ENCODE measurements around the gene TMEM51.
A peak's percentile ranks its signal among the peaks of the same experiment; 100 is the strongest.

The TMEM51 gene

DNA sequence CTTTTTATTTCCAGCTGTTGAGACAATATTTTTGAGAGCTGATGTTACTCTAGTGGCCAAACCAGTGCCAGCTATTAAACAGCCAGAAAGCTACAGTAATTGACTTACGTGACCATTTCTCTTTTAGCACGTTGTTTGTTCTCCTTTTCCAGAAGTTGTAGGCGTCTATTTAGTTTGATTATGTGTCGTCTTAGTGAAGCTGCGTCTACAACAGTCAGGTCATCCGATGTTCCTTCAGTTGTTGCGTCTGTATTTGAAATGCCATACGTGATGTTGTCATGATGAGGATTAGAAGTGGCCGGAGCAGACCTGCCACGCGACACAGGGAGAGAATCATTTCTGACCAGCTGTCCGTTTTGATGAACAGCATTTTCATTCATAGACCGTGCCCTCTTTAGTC lies 38.2 kb downstream of the TMEM51 start:
- H3K9me3 ChIP-seq (ENCODE audit: insufficient read depth, low read depth, low read length) = no peaks in the 10 kb centered on the region
- no peaks in the 10 kb centered on the region for H3K27me3 ChIP-seq (ENCODE audit: insufficient read depth, low read length)
- peaks cover 22% of the 10 kb centered on the region; the same call in 1 of the 2 replicates for H3K4me1 ChIP-seq (ENCODE audit: insufficient read depth, low read length)
- no peak overlapping the region for H3K4me3 ChIP-seq (ENCODE audit: low read length)
- no peak overlapping the region for H3K9ac ChIP-seq (ENCODE audit: low read depth, low read length)
- no peak overlapping the region for H3K27ac ChIP-seq (ENCODE audit: low read length)
- no peaks in the 10 kb centered on the region for H3K36me3 ChIP-seq (ENCODE audit: insufficient read depth, low read depth, low read length)

DNA sequence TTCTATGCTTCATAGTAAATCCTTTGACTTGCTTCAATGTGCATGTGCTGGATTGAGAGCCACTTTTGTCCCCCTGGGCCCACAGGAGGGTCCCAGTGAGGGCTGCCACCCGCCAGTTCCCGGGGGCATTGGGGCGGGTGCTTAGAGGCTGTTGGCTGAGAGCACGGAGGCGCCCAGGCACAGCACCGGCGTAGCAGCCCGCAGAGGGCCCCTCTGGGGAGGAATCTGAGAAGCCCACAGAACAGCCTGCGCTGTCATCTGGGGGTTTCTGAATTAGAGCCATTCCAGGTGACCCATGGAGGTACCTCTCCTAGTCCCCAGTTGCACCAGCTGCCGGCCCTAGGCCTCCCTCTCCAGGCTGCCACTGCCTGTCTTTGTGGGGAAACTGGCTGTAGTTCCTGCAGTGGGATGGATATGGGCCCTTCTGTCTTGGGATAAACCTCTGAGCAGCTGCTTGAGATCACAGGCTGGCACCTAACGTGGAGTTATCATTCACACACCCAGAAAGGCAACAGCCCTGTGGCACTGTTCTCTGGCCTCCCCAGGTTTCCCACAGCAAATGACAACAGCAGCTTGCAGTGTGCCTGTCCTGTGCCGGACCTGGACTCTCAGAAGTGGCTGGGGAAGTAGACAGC lies 39.5 kb downstream of the TMEM51 start:
- Histone ChIP-seq H3K27me3 (ENCODE audit: insufficient read depth, low read length) (no peaks in the 10 kb centered on the region), H3K4me1 (ENCODE audit: insufficient read depth, low read length) (peaks cover 17% of the 10 kb centered on the region; the same call in 1 of the 2 replicates), H3K4me3 (ENCODE audit: low read length) (no peak overlapping the region), H3K9ac (ENCODE audit: low read depth, low read length) (no peak overlapping the region), H3K36me3 (ENCODE audit: insufficient read depth, low read depth, low read length) (no peaks in the 10 kb centered on the region), H3K9me3 (ENCODE audit: insufficient read depth, low read depth, low read length) (no peaks in the 10 kb centered on the region), H3K27ac (ENCODE audit: low read length) (no peak overlapping the region)

DNA sequence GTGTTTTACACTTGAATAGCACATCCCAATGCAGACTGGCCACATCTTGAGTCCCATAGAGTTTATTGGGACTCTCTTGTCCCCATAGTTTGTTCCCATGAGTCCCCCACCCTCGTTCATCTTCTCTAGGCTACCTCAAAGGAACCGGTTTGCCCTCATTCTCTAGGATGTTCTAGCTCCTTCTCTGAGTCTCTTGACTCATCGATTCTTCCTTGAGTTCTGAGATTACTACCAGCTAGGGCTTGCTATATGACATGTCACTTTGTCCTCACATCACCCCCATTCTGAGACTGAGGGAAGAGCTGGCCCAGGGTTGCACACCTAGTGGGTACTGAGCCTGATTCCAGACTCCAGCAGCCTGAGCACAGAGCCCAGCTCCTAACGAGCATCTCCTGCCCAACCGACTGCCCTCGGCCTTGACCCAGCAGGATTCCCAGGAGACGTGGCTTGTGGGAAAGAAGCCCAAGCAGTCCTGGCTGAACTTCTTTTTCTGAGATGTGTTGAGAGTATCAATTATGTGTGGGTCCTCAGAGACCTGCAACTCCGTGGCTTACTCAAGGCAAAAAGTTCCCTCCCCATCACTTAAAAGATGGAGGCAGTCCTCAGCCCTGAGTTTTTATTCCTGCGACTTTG lies 42.0 kb downstream of the TMEM51 start:
- H3K27me3 ChIP-seq (ENCODE audit: insufficient read depth, low read length) = no peaks in the 10 kb centered on the region
- no peaks in the 10 kb centered on the region for H3K36me3 ChIP-seq (ENCODE audit: insufficient read depth, low read depth, low read length)
- H3K9me3 ChIP-seq (ENCODE audit: insufficient read depth, low read depth, low read length) = no peaks in the 10 kb centered on the region
- H3K4me3 ChIP-seq (ENCODE audit: low read length) = no peak overlapping the region
- H3K9ac ChIP-seq (ENCODE audit: low read depth, low read length) = no peak overlapping the region
- H3K4me1 ChIP-seq (ENCODE audit: insufficient read depth, low read length) = peaks cover 13% of the 10 kb centered on the region; the same call in 1 of the 2 replicates
- no peak overlapping the region for H3K27ac ChIP-seq (ENCODE audit: low read length)

DNA sequence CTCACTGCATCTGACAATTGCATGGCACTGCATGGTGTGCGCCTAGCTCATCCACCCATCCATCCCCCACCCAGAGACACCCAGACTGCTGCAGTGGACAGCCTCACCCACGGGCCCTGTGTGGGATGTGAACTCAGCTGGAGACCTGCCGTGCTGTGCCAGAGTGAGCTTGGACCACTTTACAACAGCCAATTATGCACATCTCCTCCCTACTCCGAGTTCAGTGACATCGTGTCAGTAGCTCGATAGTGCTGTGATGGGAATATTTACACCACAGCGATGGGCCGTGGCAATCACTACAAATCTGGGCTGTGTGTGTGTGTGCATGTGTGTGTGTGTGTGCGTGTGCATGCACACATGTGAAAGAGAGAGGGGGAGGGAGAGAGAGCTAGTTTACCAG lies 42.5 kb downstream of the TMEM51 start:
- Histone ChIP-seq H3K9ac (ENCODE audit: low read depth, low read length) (no peak overlapping the region), H3K4me1 (ENCODE audit: insufficient read depth, low read length) (peaks cover 13% of the 10 kb centered on the region; the same call in 1 of the 2 replicates), H3K27me3 (ENCODE audit: insufficient read depth, low read length) (no peaks in the 10 kb centered on the region), H3K27ac (ENCODE audit: low read length) (peak overlapping the region; percentile 7), H3K9me3 (ENCODE audit: insufficient read depth, low read depth, low read length) (no peaks in the 10 kb centered on the region), H3K36me3 (ENCODE audit: insufficient read depth, low read depth, low read length) (no peaks in the 10 kb centered on the region), H3K4me3 (ENCODE audit: low read length) (no peak overlapping the region)

DNA sequence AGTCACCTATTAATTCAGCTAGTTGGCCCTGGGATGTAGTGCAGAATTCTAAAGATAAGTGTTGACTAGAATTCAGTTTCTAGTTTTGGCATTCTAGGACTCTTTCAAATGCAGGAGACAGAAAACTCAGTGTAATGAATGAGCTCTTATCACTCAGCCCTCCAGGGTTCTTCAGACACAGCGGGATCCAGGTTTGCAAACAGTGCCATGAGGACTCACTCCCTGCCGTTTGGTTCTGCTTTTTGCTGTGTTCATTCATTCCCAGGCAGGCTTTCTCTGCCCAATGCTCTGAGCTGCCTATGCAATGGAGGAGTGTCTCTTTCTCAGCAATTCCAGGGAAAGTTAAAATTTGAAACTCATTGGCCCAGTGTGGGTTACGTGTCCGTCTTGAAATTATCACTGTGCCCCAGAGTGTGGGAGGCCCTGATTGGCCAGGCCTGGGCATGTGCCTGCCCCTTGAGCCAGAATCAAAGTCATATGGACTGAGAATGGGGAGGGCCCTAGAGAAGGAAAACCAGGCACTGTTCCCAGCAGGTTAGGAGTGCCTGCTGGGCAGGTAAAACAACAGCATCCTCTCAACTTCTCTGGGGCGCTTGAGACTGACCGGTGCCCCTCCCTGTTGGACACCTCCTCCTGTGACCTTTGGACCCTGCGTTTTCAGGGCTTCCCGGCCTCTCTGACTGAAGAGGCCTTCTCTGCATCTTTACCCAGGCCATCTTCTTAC lies 43.4 kb downstream of the TMEM51 start:
- Histone ChIP-seq H3K4me3 (ENCODE audit: low read length) (peak overlapping the region; percentile 19; the same call in 1 of the 2 replicates), H3K36me3 (ENCODE audit: insufficient read depth, low read depth, low read length) (no peaks in the 10 kb centered on the region), H3K9me3 (ENCODE audit: insufficient read depth, low read depth, low read length) (no peaks in the 10 kb centered on the region), H3K27ac (ENCODE audit: low read length) (no peak overlapping the region), H3K9ac (ENCODE audit: low read depth, low read length) (peak overlapping the region; percentile 28; the same call in 1 of the 2 replicates), H3K27me3 (ENCODE audit: insufficient read depth, low read length) (no peaks in the 10 kb centered on the region), H3K4me1 (ENCODE audit: insufficient read depth, low read length) (peaks cover 13% of the 10 kb centered on the region; the same call in 1 of the 2 replicates)

DNA sequence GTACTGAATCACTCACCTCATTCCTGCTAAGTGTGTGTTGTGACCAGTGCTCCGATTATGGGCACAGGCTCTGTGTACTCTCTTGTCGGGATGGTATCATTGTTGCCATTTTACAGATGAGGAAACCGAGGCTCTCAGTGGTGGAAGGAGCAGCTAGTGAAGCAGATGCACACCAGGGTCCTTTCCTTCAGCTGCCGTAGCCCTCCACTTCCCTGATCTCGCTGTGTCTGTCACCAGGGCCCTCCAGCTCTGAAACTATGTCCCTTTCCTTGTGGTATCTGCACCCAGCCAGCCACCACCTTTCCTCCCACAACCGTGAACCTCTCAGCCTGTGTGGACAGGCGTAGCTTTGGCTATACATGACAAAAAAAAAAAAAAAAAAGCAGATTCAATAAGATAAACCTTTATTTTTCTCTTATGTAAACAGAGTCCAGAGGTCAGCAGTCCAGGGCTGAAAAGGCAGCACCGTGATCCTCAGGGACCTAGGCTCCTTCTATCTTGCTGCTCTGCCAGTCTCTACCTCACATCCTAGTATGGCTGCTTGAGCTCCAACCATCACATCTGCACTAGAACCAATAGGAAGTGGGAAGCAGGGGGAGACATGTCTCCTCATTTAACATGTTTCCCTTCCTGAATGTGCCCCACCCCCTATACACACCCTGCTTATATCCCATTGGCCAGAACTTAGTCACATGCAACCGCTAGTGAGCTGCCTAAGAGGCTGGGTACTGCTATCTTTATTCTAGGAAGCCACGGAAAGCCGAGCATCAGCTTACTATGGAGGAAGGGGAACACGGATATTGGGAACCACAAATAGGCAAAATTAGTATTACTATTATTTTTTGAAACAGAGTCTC lies 44.3 kb downstream of the TMEM51 start:
- no peaks in the 10 kb centered on the region for H3K27me3 ChIP-seq (ENCODE audit: insufficient read depth, low read length)

DNA sequence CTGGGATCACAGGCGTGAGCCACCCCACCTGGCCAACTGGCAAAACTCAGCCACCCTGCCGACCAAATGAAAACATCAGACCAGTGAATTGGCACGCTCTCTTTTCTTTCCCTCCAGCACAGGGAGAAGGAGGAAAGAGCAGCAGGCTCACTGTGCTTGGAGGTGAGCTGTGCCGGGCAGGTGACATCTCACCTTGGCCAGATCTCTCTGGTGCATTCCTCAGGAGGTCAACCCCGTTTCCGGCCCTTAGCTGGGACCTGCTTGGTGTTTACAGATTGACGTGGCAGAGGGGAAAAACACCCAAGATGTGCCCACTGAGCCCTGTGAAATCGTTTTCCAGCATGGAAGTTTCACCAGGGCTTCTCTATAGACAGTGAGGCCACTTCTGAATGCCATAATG lies 45.1 kb downstream of the TMEM51 start:
- H3K4me3 ChIP-seq (ENCODE audit: low read length) = no peak overlapping the region
- H3K36me3 ChIP-seq (ENCODE audit: insufficient read depth, low read depth, low read length) = no peaks in the 10 kb centered on the region
- H3K9me3 ChIP-seq (ENCODE audit: insufficient read depth, low read depth, low read length) = no peaks in the 10 kb centered on the region
- H3K4me1 ChIP-seq (ENCODE audit: insufficient read depth, low read length) = peaks cover 13% of the 10 kb centered on the region; the same call in 1 of the 2 replicates
- no peak overlapping the region for H3K9ac ChIP-seq (ENCODE audit: low read depth, low read length)
- no peaks in the 10 kb centered on the region for H3K27me3 ChIP-seq (ENCODE audit: insufficient read depth, low read length)
- H3K27ac ChIP-seq (ENCODE audit: low read length) = no peak overlapping the region

More for the DNA sequence above, 44.3 kb downstream of the TMEM51 start:
- Histone ChIP-seq H3K9me3 (ENCODE audit: insufficient read depth, low read depth, low read length) (no peaks in the 10 kb centered on the region), H3K4me1 (ENCODE audit: insufficient read depth, low read length) (peaks cover 13% of the 10 kb centered on the region; the same call in 1 of the 2 replicates), H3K4me3 (ENCODE audit: low read length) (no peak overlapping the region), H3K9ac (ENCODE audit: low read depth, low read length) (peak overlapping the region; percentile 21; the same call in 1 of the 2 replicates), H3K36me3 (ENCODE audit: insufficient read depth, low read depth, low read length) (no peaks in the 10 kb centered on the region), H3K27ac (ENCODE audit: low read length) (no peak overlapping the region)

DNA sequence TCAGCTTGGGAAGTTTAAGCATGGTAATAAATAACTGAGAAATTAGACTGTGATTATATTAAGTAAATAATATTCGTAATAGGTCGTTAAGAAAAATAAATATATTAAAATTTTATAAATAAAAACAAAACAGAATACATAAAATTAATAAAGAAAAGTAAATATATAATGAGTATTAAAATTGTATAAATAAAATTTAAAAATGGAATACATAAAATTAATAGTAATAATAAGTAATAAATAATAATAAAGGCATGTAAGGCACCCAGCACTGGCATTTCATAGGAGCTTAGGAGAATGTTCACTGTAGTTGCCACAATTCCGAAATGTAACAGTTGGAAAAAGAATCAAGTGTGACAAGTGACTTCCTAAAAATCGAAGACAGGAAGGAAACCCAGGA lies 47.7 kb downstream of the TMEM51 start:
- H3K36me3 ChIP-seq (ENCODE audit: insufficient read depth, low read depth, low read length) = no peaks in the 10 kb centered on the region
- peaks cover 22% of the 10 kb centered on the region; the same call in 1 of the 2 replicates for H3K4me1 ChIP-seq (ENCODE audit: insufficient read depth, low read length)
- H3K9me3 ChIP-seq (ENCODE audit: insufficient read depth, low read depth, low read length) = no peaks in the 10 kb centered on the region
- H3K27ac ChIP-seq (ENCODE audit: low read length) = no peak overlapping the region
- H3K4me3 ChIP-seq (ENCODE audit: low read length) = no peak overlapping the region
- H3K27me3 ChIP-seq (ENCODE audit: insufficient read depth, low read length) = no peaks in the 10 kb centered on the region
- no peak overlapping the region for H3K9ac ChIP-seq (ENCODE audit: low read depth, low read length)

DNA sequence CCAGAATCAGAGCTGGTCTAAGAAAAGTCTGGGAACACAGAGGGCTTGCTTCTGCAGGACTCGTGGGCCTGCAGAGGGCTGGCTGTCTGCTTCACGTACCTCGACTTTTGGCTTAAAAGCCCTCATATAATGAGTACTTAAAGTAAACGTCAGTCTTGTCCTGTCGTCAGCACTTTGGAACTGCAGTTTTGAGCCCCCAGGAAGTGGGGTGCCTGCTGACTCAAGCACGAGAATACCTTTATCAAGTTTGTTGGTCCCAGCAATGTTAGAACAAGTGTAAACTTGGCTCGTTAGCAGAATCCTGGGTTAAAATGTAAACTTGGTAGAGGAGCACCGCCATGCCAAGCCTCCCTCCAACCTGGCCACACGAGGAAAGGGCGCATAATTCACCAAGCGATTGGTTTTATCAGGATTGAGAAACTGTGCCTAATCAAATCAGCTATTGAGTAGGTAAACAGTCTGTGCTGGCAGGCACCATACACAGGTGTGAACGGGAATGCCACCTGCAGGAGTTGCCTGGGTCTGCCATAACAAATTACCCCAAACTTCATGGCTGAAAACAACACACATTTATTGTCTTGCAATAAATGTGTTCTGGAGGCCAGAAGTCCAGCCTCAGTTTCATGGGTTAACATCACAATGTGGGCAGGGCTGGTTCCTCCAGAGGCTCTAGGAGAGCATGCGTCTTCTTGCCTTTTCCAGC lies 48.5 kb downstream of the TMEM51 start:
- no peaks in the 10 kb centered on the region for H3K9me3 ChIP-seq (ENCODE audit: insufficient read depth, low read depth, low read length)
- H3K27ac ChIP-seq (ENCODE audit: low read length) = no peak overlapping the region
- peaks cover 23% of the 10 kb centered on the region; the same call in 1 of the 2 replicates for H3K4me1 ChIP-seq (ENCODE audit: insufficient read depth, low read length)
- H3K27me3 ChIP-seq (ENCODE audit: insufficient read depth, low read length) = no peaks in the 10 kb centered on the region
- H3K9ac ChIP-seq (ENCODE audit: low read depth, low read length) = no peak overlapping the region
- H3K4me3 ChIP-seq (ENCODE audit: low read length) = no peak overlapping the region
- H3K36me3 ChIP-seq (ENCODE audit: insufficient read depth, low read depth, low read length) = no peaks in the 10 kb centered on the region

DNA sequence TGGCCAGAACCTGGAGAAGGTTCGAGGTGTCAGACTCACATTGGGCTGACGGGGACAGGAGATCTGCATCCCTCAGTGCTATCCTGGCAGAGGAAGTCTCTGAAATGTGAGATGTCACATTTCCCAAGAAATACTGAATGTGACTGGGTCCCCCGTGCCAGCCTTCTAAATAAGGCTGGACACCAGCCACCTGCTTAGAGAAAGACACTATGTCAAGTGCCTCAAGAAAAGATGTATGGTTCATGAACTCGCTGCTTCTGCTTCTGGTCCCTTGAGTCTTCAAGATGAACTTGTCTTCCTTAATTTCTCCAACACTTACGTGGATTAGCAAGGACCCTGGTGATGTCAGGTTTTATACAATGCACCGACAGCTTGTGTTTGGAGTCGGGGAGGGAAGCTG lies 51.4 kb downstream of the TMEM51 start:
- Histone ChIP-seq H3K9ac (ENCODE audit: low read depth, low read length) (peak overlapping the region; percentile 67; the same call in 1 of the 2 replicates), H3K9me3 (ENCODE audit: insufficient read depth, low read depth, low read length) (no peaks in the 10 kb centered on the region), H3K27ac (ENCODE audit: low read length) (no peak overlapping the region), H3K4me3 (ENCODE audit: low read length) (no peak overlapping the region), H3K36me3 (ENCODE audit: insufficient read depth, low read depth, low read length) (no peaks in the 10 kb centered on the region), H3K4me1 (ENCODE audit: insufficient read depth, low read length) (peaks cover 32% of the 10 kb centered on the region; the same call in 1 of the 2 replicates), H3K27me3 (ENCODE audit: insufficient read depth, low read length) (no peaks in the 10 kb centered on the region)
